Mucosa of rectum (tissue), 2 donors: ENCODE results near the gene WDR44.

ENCODE experiments used
- H3K27ac ChIP-seq, 2 donors: one replicate each; pipeline ENCODE4 v1.7.0; 2013; ENCODE audit warnings: inconsistent platforms in 2 of 2, low read depth in 2 of 2, low read length in 2 of 2
- H3K27me3 ChIP-seq, 2 donors: one replicate each; pipeline ENCODE4 v1.7.0; 2013; ENCODE audit warnings: low read length in 2 of 2; ENCODE audit not compliant: control insufficient read depth in 2 of 2, insufficient read depth in 2 of 2
- H3K36me3 ChIP-seq, 2 donors: one replicate each; pipeline ENCODE4 v1.7.0; 2013; ENCODE audit warnings: low read length in 2 of 2; ENCODE audit not compliant: control insufficient read depth in 2 of 2, insufficient read depth in 2 of 2
- H3K4me1 ChIP-seq, 2 donors: one replicate each; pipeline ENCODE4 v1.7.0; 2013; ENCODE audit warnings: low read length in 2 of 2, mild to moderate bottlenecking in 1 of 2; ENCODE audit not compliant: control insufficient read depth in 2 of 2, insufficient read depth in 2 of 2
- H3K4me3 ChIP-seq, 2 donors: one replicate each; pipeline ENCODE4 v1.7.0; 2013; ENCODE audit warnings: low read length in 2 of 2
- H3K9ac ChIP-seq, 2 donors: one replicate each; pipeline ENCODE4 v1.7.0; 2013; ENCODE audit warnings: low read length in 2 of 2, low read depth in 1 of 2, mild to moderate bottlenecking in 1 of 2
- H3K9me3 ChIP-seq, 2 donors: one replicate each; pipeline ENCODE4 v1.7.0; 2013; ENCODE audit warnings: low read length in 2 of 2; ENCODE audit not compliant: control insufficient read depth in 2 of 2
- donor health status: healthy.
- donor health status: Normal muscosa, but diverticular disease.

Gene WDR44

DNA sequence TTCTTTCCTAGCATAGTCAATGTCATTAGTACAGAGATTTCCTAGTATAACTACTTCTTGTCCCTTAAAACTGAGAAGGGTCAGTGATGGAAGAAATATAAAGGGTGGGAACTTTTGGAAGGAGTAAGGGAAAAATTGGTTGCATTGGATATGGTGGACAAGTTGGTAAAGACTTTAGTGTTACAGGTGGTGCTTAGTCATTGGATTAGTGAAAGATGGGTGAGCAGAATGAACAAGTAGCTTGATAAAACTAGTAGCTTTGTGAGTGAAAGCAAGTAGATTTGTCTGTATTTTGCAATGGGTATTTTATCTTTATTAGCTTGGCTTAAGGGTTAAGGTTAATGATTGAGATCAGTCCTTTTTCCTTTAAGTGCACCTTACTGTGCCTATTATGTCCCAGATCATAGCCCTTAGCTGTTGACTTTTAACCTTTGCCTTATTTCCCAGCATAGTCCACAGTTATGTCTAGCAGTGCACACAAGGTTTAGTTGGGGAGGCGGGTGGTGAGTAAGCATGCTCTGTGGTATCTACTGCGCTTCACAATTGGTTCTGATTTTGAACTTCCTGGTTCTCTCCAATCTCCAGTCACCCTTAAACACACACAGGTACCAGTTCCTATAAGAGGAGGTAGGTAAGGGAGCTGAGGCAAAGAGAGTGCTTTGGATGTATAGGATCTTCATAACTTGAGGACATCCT lies 9.5 kb downstream of the WDR44 start:
- no peak overlapping the region for H3K27ac ChIP-seq
- no peaks in the 10 kb centered on the region for H3K27me3 ChIP-seq
- H3K9ac ChIP-seq: no peak overlapping the region
- H3K9me3 ChIP-seq: no peaks in the 10 kb centered on the region
- H3K36me3 ChIP-seq: no peaks in the 10 kb centered on the region
- H3K4me1 ChIP-seq: no peaks in the 10 kb centered on the region
- no peak overlapping the region for H3K4me3 ChIP-seq

- no peak overlapping the region for H3K27ac ChIP-seq
- no peaks in the 10 kb centered on the region for H3K27me3 ChIP-seq
- H3K4me3 ChIP-seq: no peak overlapping the region
- no peaks in the 10 kb centered on the region for H3K36me3 ChIP-seq
- H3K4me1 ChIP-seq: no peaks in the 10 kb centered on the region
- no peaks in the 10 kb centered on the region for H3K9me3 ChIP-seq
- no peak overlapping the region for H3K9ac ChIP-seq
These were observed 10.3 kb downstream of the WDR44 start for GRCh38 chrX:118356154-118356701.

DNA sequence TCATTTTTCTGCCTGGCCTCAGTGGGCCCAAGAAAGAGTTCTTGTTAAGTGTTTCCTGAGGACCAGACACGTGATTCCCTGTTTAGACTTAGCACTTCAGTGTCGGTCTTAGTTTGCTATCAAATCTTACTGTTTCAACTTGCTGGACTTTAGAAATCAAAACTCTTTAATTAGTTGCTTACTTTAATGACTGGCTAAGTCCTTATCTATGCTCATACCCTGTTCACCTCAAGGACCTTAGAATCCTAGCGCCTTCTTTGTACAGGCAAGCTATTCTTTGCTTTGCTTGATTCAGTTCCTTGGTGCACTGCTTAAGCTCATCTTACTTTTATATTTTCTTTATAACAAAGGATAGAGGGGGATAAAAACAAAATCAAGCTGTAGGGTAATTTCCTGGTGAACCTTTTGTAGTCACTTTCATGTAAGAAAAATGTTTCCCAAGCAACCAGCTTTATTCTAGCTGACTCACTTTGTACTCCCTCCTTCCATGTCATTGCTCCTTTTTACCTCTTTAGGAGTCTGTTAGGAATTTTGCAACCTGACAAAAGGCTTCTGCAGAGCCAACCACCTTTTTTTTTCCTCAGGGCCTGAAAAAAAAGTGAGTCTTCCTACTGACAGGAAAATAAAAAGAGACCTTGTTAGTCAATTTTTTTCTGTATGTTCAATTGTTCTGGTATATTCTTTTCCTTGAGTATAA lies 14.7 kb downstream of the WDR44 start:
- H3K9ac ChIP-seq: no peak overlapping the region
- no peaks in the 10 kb centered on the region for H3K36me3 ChIP-seq
- H3K9me3 ChIP-seq: no peaks in the 10 kb centered on the region
- H3K4me3 ChIP-seq: no peak overlapping the region
- H3K4me1 ChIP-seq: no peaks in the 10 kb centered on the region
- H3K27ac ChIP-seq: no peak overlapping the region
- H3K27me3 ChIP-seq: no peaks in the 10 kb centered on the region

DNA sequence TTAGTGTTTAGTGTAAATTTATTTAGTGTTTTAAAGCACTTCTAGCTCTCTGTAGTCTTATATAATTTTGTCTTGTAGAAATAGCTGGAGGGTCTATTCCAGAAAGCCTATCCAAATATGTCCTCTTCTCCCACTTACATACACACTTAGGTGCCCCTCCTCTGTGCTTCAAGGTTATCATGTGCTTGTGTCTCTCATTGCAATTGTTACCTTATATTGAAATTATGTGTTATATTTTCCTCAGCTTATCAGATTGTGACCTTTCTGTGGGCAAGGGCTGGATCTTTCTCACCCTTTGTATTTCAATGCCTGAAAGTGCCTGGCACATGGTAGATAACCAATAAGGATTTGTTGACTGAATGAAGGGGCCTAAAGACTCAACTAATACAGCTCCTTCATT lies 18.4 kb downstream of the WDR44 start:
- H3K27ac ChIP-seq: no peak overlapping the region
- no peaks in the 10 kb centered on the region for H3K9me3 ChIP-seq
- no peaks in the 10 kb centered on the region for H3K36me3 ChIP-seq
- H3K4me3 ChIP-seq: no peak overlapping the region
- no peaks in the 10 kb centered on the region for H3K4me1 ChIP-seq
- no peak overlapping the region for H3K9ac ChIP-seq
- H3K27me3 ChIP-seq: no peaks in the 10 kb centered on the region

- Histone ChIP-seq H3K9ac (no peak overlapping the region), H3K27ac (no peak overlapping the region), H3K36me3 (no peaks in the 10 kb centered on the region), H3K9me3 (no peaks in the 10 kb centered on the region), H3K27me3 (no peaks in the 10 kb centered on the region), H3K4me3 (no peak overlapping the region), H3K4me1 (no peaks in the 10 kb centered on the region)
These were observed 21.4 kb downstream of the WDR44 start for GRCh38 chrX:118367338-118367737.

- Histone ChIP-seq H3K4me1 (no peaks in the 10 kb centered on the region), H3K9me3 (no peaks in the 10 kb centered on the region), H3K4me3 (no peak overlapping the region), H3K27ac (no peak overlapping the region), H3K36me3 (no peaks in the 10 kb centered on the region), H3K27me3 (no peaks in the 10 kb centered on the region), H3K9ac (no peak overlapping the region)
These were observed 22.5 kb downstream of the WDR44 start for GRCh38 chrX:118368398-118368797.

DNA sequence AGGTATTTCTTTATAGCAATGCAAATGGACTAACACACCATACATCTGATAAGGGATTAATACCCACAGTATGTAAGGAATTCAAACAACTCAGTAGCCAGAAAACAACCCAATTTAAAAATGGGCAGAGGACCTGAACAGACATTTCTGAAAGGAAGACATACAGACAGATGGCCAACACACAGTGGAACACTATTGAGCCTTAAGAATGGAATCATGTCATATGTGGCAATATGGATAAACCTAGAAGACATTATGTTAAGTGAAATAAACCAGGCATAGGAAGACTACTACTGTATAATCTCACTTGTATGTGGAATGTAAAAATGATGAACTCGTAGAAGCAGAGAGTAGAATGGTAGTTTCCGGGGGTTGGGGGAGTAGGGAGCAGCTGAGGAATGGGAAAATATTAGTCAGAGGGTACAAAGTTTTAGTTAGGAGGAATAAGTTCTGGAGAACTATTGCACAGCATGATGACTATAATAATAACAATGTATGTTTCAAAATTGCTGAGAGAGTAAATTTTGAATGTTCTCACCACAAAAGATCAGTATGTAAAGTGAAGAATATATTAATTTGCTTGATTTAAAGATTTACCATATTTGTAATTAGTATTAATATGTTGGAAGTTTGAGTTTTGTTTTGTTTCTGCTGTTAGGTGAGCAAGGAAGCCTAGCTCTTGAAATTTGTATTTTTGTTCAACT lies 25.2 kb downstream of the WDR44 start:
- no peaks in the 10 kb centered on the region for H3K36me3 ChIP-seq
- H3K27me3 ChIP-seq: no peaks in the 10 kb centered on the region
- H3K27ac ChIP-seq: no peak overlapping the region

GRCh38 chrX:118373538-118373937 lies 27.6 kb downstream of the WDR44 start:
- no peaks in the 10 kb centered on the region for H3K9me3 ChIP-seq
- H3K9ac ChIP-seq: no peak overlapping the region
- no peaks in the 10 kb centered on the region for H3K4me1 ChIP-seq
- H3K27ac ChIP-seq: no peak overlapping the region
- no peak overlapping the region for H3K4me3 ChIP-seq
- H3K27me3 ChIP-seq: peaks cover 0 to 2% of the 10 kb centered on the region in 2 donors
- H3K36me3 ChIP-seq: no peaks in the 10 kb centered on the region

More for the DNA sequence above, 25.2 kb downstream of the WDR44 start:
- Histone ChIP-seq H3K9me3 (no peaks in the 10 kb centered on the region), H3K4me3 (no peak overlapping the region), H3K9ac (no peak overlapping the region), H3K4me1 (no peaks in the 10 kb centered on the region)

DNA sequence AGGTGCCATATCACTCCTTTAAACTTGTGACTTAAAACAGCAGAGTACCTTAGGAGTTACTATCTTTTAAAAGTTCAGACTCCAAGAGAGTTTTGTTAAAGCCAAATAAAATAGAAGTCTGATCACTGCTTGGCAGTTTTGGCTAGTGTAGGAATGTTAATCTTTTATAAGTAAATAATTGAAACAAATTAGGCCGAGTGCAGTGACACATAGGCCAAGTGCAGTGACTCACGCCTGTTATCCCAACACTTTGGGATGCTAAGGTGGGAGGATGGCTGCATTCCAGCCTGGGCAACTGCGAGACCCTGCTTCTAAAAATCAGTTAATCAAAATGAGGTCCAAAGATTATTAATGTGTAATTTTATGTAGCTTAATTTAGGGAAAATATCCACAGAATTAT lies 37.2 kb downstream of the WDR44 start:
- no peak overlapping the region for H3K9ac ChIP-seq
- no peak overlapping the region for H3K4me3 ChIP-seq
- H3K27ac ChIP-seq: no peak overlapping the region
- H3K9me3 ChIP-seq: no peaks in the 10 kb centered on the region
- no peaks in the 10 kb centered on the region for H3K27me3 ChIP-seq
- H3K36me3 ChIP-seq: no peaks in the 10 kb centered on the region
- H3K4me1 ChIP-seq: no peaks in the 10 kb centered on the region

GRCh38 chrX:118392716-118393115 lies 46.8 kb downstream of the WDR44 start:
- Histone ChIP-seq H3K4me1 (no peaks in the 10 kb centered on the region), H3K36me3 (peaks cover 0 to 4% of the 10 kb centered on the region in 2 donors), H3K27ac (no peak overlapping the region), H3K4me3 (no peak overlapping the region), H3K27me3 (no peaks in the 10 kb centered on the region), H3K9me3 (no peaks in the 10 kb centered on the region), H3K9ac (no peak overlapping the region)
